Stimulated activated CD8-positive, alpha-beta memory T cell treated with anti-CD3 and anti-CD28 coated beads, Interleukin-4, amount 100 ng/mL, for 24 hours (primary cell): ENCODE measurements around the gene LRRC23.
A peak's percentile ranks its signal among the peaks of the same experiment; 100 is the strongest.

Experiments
- DNase-seq: peaks from one replicate; pipeline ENCODE4 v3.0.0-alpha.2; 2020; ENCODE audit warnings: low read depth

LRRC23 gene

GRCh38 chr12:6928022-6928702, 23.5 kb downstream of the LRRC23 start:
- DNase-seq: no peak

- no peak for DNase-seq
Measured at GRCh38 chr12:6928703-6929407, 24.2 kb downstream of the LRRC23 start.

DNA sequence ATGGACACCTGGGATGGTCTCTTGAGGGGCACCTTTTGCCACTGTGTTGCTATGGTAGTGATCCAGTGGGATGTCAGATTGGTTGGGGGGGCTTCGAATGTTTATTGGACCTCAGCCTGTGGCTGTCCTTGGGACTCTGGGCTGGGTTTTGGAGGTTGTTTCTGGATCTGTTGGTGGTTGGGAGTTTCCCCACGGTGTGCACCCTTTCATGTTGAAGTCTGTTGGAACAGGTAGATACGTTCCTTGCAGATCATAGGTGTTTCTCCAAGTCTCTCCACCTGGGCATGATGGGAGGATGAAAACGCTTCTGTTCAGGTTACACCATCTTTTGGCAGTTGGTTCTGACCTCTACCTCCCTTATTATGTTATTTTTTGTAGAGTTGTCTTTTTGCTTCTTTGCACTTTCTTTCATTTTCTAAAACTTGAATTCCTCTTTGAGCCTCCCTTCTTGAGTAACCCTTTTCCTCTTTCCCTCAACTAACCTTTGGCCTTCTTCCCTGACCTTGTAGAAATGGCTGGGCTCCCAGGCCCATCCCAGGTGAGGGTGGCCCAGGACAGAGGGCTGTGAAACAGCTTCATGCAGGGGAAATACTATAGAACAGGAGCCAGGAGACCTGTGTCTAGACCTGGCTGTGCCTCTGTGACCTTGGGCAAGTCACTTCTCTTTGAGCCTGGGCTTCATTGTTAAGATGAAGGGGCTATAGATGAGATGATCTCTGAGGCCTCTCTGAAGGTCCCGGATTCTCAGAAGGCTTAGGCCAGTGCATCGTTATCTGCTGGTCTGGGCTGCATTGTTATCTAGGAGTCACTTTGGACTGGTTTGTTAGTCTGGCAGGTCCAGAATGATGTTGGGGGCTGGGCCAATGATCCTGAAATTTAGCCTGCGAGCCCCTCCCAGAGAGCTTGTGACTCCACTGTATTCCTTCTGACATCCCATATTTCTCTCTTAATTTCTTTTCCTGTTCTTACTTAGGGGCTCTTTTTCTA, 25.1 kb downstream of the LRRC23 start:
- no peak for DNase-seq

- no peak for DNase-seq
Measured at GRCh38 chr12:6932766-6933165, 28.1 kb downstream of the LRRC23 start.

DNA sequence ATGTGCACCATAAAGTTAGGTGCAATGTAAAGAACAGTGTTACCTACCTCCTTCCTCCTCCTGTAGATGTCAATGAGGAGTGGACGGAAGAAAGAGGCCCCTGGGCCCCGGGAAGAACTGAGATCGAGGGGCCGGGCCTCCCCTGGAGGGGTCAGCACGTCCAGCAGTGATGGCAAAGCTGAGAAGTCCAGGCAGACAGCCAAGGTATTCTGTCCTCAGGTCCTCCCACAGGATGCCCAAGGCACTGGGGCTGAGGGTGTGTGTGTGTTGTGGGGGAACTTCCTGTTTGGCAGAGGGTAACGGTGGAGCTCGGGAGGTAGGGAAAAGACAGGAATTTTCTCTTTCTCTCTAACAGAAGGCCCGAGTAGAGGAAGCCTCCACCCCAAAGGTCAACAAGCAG, 29.5 kb downstream of the LRRC23 start:
- no peak for DNase-seq

DNA sequence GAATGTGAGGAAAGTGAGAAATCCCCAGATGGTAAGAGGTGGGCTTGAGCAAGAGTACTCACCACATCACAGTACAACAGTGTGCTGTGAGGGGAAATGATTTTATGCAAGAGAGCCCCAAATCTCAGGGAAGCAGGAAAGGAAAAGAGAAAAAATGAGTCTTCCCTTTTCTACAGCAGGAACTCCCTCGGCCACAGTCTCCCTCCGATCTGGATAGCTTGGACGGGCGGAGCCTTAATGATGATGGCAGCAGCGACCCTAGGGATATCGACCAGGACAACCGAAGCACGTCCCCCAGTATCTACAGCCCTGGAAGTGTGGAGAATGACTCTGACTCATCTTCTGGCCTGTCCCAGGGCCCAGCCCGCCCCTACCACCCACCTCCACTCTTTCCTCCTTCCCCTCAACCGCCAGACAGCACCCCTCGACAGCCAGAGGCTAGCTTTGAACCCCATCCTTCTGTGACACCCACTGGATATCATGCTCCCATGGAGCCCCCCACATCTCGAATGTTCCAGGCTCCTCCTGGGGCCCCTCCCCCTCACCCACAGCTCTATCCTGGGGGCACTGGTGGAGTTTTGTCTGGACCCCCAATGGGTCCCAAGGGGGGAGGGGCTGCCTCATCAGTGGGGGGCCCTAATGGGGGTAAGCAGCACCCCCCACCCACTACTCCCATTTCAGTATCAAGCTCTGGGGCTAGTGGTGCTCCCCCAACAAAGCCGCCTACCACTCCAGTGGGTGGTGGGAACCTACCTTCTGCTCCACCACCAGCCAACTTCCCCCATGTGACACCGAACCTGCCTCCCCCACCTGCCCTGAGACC, 31.0 kb downstream of the LRRC23 start:
- no peak for DNase-seq

DNA sequence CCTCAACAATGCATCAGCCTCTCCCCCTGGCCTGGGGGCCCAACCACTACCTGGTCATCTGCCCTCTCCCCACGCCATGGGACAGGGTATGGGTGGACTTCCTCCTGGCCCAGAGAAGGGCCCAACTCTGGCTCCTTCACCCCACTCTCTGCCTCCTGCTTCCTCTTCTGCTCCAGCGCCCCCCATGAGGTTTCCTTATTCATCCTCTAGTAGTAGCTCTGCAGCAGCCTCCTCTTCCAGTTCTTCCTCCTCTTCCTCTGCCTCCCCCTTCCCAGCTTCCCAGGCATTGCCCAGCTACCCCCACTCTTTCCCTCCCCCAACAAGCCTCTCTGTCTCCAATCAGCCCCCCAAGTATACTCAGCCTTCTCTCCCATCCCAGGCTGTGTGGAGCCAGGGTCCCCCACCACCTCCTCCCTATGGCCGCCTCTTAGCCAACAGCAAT, 31.6 kb downstream of the LRRC23 start:
- DNase-seq: no peak

- DNase-seq: no peak
Measured at GRCh38 chr12:6936636-6937480, 32.2 kb downstream of the LRRC23 start.

DNA sequence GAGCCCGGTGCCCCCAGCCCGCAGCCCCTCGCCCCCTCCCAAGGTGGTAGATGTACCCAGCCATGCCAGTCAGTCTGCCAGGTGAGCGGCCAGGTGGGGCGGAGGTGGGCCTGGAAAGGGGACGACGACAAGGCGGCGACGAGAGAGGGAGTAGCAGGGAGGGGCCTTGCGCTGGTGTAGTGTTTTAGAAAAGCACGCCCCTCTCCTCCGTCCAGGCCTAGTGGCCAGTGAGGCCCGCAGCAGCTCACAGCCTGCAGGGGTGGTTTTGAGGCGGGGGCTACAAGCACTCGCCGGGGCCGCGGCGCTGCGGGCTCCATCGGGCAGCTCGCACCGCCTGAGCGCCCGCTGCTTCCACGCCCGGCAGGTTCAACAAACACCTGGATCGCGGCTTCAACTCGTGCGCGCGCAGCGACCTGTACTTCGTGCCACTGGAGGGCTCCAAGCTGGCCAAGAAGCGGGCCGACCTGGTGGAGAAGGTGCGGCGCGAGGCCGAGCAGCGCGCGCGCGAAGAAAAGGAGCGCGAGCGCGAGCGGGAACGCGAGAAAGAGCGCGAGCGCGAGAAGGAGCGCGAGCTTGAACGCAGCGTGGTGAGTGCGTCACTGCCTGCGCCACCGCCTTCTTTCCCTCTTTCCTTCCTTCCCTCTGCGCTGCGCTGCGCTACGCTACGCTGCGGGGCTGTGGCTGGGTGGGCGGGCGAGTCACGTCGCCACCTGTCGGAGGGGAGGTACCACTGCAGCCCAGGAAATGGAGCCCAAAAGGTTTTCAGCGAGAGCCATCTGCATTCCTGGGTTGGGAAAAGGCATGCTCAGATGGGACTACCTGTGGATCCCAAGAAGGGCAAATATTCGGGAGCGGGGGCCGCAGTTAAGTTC, 33.1 kb downstream of the LRRC23 start:
- peak; percentile 86 for DNase-seq

GRCh38 chr12:6938353-6939190, 34.0 kb downstream of the LRRC23 start:
- DNase-seq: no peak

- no peak for DNase-seq
Measured at GRCh38 chr12:6939191-6939540, 34.5 kb downstream of the LRRC23 start.

GRCh38 chr12:6941267-6941666, 36.6 kb downstream of the LRRC23 start:
- no peak for DNase-seq

GRCh38 chr12:6941782-6942181, 37.2 kb downstream of the LRRC23 start:
- no peak for DNase-seq

DNA sequence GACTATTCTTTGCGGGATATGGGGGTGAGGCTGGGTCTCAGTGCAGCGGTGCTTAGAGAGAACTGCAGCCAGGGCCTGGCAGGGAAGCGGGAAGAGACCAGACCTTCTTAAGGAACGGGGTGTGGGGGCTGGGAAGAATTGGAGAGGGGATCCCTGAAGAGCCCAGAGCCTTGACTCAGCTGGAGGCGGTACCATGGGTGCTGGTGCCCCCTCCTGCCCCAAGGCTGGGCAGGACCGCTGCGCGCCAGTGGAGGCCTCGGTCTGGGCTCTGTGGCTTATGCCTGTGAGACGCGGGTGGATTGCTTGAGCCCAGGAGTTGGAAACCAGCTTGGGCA, 37.7 kb downstream of the LRRC23 start:
- DNase-seq: no peak

- DNase-seq: no peak
Measured at GRCh38 chr12:6943389-6943721, 38.7 kb downstream of the LRRC23 start.

GRCh38 chr12:6943722-6944380, 39.2 kb downstream of the LRRC23 start, which contains the start of the genes C12orf57 and RNU7-1:
Gene C12orf57, plus strand, starts transcription at chr12:6944022. Its CDS starts 100 bp downstream, at chr12:6944122.
Gene RNU7-1, plus strand, starts transcription at chr12:6943816.
- DNase-seq: peak; percentile 66

DNA sequence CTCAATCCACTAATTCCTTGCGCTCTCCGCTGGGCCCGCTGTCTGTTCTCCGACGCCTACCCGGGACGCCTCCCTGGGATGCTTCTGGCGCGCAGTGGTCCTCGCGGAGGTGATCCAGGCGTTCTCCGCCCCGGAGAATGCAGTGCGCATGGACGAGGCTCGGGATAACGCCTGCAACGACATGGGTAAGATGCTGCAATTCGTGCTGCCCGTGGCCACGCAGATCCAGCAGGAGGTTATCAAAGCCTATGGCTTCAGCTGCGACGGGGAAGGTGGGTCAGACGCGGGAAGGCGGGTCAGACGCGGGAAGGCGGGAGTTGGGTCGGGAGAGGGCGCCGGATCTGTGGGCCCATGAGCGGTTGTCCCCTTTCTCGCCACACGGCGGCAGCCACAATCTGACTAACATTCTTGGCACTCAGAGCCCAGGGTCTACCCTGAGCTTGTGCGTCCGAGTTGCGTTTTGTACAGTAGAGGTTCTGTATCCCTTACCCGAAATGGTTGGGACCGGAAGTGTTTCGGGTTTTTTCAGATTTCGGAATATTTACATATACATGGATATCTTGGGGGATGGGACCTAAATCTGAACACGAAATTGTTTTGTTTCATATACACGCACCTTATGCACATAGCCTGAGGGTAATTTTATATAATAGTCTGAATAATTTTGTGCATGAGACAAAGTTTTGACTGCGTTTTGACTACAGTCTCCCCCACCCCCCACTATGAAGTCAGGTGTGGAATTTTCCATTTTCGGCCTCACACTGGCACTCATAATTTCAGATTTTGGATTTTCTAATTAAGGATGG, 40.0 kb downstream of the LRRC23 start:
- DNase-seq: peak; percentile 78

DNA sequence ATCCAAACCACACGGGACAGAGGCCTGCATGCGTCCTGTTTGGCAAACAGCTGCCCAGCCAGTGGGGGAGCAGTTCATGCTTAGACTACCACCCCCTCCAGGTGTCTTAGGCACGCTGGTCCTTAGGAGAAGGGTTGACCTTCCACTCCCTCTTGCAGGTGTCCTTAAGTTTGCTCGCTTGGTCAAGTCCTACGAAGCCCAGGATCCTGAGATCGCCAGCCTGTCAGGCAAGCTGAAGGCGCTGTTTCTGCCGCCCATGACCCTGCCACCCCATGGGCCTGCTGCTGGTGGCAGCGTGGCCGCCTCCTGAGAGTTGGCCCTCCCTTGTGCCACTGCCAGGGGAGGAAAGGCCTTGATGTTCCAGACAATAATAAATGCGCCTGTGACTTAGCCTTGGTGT, 41.0 kb downstream of the LRRC23 start:
- DNase-seq: no peak
